ENCODE measurements around the gene SHROOM3.

SHROOM3 gene

DNA sequence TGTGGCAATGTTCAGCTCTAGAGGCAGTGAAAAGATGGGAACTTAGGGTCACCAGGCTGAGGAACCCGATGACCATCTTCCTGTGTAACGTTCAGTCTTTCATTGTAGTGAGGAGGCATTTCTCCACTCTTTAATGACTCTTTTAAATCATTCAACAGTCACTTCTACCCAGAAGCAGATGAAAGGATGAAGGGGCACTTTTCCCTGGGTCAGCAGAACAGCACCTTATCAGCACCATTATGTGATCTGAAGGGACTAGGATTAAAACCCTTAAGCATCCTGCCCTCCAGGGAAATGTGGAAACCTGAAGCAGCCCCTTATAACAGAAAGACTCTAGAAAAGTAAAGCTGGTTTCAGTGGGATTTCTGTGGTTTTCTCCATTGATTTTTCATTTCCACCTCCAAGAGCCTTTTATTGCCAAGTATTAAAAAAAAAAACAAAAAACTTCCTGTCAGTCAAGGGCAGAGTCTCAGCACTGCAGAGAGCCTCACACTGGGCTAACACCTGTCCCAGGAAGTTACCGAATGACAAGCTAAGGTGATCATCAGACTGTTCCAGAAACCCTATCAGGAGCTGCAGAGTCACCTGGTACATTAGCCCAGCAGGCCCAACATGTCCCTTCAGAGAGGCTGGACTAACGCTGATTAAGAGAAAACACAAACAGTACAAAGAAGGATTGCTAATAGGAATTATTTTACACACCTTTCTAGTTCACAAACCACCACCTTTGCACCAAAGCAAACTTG is 185.9 kb downstream of the SHROOM3 start:
- no peak for DNase-seq (ENCODE audit: low read depth in 1 of 2, low spot score in 1 of 2)

DNA sequence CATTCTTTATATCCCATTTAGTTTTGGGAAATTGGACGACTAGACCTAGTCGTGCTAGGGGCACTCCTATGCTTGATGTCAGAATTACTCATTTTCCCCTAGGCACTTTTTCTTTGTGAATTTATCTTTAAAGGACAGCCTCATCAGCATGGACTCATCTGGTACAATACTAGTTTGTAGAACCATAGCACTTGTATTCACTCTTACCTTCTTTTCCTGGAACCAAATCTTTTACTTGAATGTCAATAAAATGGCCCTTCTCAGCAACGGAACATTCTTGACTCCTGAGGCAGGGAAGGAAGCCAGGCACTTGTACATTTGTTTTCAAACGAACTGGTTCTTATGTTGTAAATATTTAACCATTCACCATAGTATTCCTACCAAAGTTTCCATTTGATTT is 187.1 kb downstream of the SHROOM3 start:
- DNase-seq (ENCODE audit: low read depth in 1 of 2, low spot score in 1 of 2): no peak

DNA sequence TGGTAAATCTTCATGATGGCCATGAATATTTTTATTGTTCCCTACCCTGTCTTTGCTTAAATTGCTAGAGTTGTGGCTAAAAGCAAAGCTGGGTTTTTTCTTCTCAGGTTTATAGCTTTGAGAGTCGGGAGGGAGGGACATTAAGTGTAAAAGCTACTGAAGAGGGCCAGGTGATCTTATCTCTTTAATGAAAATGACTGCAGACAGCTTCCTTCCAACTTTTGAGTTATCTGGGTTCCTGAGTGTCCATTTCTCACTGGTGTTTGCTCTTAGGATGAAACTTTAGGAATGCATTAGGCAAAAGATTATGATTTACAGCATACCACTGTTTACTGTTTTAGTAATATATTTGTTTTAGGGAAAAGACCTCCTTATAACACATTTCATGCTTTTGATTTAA is 187.7 kb downstream of the SHROOM3 start:
- no peak for DNase-seq (ENCODE audit: low read depth in 1 of 2, low spot score in 1 of 2)

DNA sequence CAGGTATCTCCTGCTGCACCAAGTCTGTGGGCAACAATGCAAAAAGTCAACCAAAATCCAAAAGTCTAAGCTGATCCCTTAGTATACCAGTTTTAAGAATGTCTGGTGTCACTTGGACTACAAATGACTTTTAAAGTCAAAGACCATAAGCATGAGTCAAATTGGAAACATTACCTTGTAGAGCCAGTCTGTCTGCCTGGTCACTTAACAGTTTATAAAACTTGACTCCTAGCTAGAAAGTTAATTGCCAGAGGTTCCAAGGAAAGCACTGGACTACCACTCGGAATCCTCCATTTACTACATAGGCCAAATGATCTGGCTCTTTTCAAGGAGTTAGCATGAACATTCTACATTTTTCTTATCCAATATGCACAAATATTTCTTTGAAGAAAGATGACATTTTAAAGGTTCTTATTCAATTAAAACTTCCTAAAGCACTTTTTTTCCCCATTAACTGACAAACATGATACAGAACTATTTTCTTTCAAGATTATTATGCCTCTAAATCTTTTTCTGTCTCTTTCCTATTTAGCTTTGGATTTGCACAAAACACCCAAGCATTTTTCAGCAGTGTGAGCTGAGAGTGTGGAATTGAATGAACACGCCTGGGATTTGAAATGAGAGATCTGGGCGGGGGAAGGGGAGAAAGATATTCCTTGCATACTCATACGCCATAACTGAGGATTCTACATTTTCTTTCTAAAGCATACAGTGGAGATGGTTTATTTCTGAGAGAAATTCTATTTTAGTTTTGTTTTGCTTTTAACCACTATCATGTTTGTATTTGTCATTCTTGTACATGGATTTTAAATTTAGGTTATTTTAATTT is 188.4 kb downstream of the SHROOM3 start:
- DNase-seq (ENCODE audit: low read depth in 1 of 2, low spot score in 1 of 2): no peak

DNA sequence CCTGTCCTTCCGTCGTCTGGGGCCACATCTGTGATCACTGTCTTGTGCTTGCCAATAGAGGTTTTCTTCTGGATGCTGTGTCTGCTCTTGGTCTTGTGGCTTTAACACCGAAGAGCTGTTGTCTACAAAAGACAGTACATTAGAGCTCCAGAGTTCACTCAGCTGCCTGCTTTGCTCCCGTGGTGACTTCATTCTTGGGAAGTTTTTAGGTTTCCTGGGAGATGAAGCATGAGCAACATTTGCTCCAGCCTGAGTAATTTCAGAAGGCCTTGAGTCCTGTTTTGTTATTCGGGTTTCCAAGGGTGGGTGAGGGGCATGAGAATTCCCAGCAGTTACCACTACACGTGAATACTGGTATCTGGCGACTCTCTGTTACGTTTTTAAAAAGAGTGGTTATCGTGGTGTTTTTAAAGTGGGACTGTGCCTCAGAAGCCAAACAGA is 189.2 kb downstream of the SHROOM3 start:
- DNase-seq (ENCODE audit: low read depth in 1 of 2, low spot score in 1 of 2): no peak

GRCh38 chr4:76624931-76625715 is 190.1 kb downstream of the SHROOM3 start:
- no peak for DNase-seq (ENCODE audit: low read depth in 1 of 2, low spot score in 1 of 2)

DNA sequence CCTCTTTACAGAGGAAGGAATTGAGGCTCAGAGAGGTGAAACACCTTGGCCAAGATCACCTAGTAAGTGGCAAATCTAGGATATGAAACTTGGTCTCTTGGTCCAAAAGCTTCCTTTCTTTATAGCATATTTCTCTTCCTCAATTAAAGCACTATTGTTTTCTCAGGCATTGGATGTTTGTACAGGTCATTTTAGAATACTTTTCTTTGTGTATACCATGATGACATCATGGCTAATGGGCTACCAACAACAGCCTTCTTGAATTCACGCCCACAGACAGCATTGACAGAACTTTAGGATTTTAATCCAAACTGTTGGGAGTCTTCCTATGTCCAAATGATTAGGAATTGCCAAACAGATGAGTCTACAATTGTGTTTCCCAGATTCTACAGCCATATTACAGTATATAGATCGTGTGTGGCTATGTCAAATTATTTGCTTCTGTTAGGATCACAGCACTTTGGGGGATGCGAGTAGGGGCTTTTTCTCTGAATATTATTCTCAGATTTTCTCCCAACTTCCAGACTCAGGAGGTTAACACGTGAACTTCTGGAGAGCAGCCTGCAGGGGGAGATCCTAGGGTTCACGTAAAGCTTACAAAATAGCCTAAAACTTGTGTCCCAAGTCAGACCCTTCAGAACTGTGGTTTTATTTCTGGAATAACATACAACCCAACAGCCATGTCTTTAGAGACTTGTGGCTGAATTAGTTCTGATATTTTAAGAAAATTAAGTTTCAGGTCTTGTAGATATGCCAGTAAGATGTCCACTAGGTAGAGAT is 191.8 kb downstream of the SHROOM3 start:
- no peak for DNase-seq (ENCODE audit: low read depth in 1 of 2, low spot score in 1 of 2)

DNA sequence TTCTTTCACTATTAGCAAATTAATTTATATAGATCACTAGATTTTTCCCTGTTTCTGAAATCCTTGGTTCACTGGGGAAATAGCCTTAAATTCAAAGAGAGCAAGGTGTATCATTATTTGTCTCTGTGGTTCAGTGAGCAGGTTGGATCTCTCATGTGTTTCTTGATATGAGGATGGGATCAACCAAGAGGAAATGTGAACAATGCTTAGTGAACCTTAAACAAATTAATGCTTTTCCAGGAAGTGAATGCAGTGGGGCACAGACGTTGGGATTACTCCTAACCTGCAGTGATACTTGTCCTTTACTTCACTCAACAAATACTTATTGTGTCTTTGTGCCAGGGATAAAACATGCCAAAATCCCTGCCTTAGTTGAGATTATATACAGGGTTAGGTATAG is 193.2 kb downstream of the SHROOM3 start:
- DNase-seq (ENCODE audit: low read depth in 1 of 2, low spot score in 1 of 2): no peak

DNA sequence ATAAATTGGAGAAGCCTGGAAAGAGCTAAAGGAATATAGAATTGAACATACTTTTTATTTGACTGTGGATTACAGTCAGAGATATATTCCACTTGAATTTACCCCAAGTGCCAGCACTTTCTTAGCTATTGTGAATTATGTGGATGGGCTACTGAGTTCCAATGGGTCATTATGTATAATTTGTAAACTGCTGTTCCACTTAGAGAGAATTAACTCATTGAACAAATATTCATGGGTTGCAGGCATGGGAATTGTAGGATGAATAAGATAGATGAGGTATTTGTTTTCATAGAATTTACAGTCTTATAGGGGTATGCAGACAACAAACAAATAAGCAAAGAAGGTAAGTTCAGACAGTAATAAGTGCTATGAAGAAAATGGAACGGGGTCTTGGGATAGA is 195.7 kb downstream of the SHROOM3 start:
- DNase-seq (ENCODE audit: low read depth in 1 of 2, low spot score in 1 of 2): no peak

DNA sequence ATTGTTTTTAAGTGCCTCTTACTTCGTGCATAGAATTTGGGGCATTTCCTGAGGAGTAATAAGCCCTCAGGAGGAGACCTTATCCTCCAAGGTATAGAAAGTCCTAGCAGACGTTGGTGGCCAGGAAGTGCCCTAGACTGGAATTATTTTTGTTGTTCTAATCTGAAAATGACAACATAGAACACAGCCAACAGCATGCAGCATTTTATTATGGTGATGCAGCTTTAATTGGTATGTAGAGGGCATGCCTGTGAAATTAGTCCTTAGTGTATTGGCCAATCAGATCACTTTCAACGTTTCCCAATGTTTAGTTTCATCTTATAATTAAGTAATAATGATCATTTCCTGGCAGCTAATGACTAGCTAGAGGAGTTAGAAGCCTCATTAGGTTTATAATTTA is 199.2 kb downstream of the SHROOM3 start:
- no peak for DNase-seq (ENCODE audit: low read depth in 1 of 2, low spot score in 1 of 2)

DNA sequence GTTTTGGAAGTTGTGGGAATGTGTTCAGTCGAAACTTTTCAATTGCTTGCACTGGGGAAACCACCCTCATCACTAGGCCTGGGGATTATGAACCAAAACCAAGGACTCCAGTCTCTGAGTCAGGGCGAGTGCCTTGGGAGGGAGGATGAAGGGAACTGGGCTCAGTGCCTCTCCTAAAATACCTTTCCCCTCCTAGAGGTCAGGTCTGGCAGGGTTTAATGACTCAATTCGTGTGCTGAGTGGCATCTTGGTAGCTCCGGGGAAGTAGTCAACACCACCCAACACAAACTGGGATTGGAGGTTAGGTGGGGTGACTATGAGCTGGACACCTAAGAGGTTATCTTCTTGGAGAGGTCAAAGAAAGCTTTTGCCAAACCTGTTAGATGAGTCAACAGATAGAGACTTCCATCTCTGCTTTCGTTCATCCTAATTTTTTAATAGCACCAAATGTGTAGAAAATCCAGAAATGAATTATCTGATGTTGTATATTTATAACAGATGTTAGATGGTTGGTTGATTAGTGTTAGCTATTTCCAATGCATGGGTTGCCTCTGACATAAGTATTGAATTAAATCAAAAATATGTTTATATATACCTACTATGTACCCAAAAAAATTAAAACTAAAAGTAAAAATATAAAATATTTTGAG is 202.8 kb downstream of the SHROOM3 start:
- DNase-seq (ENCODE audit: low read depth in 1 of 2, low spot score in 1 of 2): no peak

- DNase-seq (ENCODE audit: low read depth in 1 of 2, low spot score in 1 of 2): no peak
These were observed 204.3 kb downstream of the SHROOM3 start for GRCh38 chr4:76639288-76639687.

DNA sequence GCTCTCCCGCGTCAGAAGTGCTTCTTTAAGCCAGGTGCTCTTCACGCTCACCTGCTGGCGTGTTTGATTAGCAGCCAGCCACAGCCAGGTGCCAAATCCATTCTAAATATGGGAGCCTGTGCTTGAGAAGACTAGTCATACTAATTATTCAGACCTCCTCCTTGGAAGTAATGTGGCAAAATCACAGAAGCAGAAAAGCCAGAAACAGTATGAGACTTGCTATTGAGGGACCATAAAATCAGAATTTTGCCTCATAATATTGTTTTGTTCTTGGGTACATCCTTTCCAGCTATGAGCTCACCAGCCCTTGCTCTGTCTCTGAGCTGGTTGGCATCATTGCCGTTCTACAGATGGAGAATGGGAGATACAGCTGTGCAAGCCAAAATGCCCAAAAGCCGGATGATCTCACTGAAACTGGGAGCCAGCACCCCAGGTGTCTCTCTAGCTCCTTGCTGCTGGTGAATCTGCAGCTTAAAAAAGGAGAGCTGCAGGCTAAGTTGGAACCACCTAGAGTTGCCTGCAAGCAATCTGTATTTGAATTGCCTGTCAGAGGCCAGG is 205.4 kb downstream of the SHROOM3 start:
- DNase-seq (ENCODE audit: low read depth in 1 of 2, low spot score in 1 of 2): no peak

DNA sequence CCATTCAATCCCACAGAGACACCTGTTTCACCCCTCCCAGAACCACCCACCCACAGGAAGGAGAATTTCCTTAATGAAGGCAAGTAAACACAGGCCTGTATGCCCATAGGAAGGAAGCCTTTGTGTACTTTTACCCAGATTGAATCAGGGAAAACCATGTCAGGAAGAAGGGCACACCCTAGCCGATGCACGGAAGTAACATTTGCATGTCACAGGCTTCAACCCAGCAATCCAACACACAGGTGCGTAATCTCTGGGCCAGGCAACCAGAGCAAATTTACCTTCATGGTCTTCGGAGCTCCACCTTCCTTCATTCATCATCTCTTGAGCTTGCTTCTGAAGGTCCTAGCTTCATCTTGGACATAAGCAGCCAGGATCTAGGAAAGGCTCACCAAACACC is 206.3 kb downstream of the SHROOM3 start:
- DNase-seq (ENCODE audit: low read depth in 1 of 2, low spot score in 1 of 2): no peak

- DNase-seq (ENCODE audit: low read depth in 1 of 2, low spot score in 1 of 2): no peak
These were observed 206.7 kb downstream of the SHROOM3 start for GRCh38 chr4:76641758-76642157.

DNA sequence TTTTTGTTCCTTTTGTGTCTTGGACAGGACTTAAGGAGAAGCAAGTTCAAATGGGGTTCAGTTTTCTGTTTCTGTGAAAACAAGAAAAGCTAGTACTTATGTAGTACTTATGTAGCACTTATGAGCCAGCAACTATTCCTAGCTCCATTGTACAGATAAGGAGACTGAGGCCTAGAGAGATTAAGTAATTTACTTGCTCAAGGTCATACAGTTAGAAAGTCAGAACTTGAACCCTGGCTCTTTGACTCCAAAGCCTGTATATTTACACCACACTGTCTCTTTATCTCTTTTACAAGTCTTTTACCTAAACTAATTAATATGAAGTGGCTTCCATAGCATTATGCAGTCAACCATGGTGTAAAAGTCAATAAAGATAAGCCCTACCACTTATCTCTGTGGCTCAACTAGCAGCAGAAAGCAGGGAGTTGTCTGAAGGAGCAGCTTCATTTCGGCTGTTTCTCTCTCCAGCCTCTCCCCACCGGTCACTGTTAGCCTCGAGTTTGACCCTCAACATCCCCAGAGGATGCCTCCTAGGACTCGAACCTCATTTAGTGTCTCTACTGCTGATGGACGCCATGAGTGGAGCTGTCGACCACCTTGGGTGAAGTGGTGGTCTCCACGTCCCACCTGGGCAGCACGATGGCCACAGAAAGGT is 209.9 kb downstream of the SHROOM3 start:
- DNase-seq (ENCODE audit: low read depth in 1 of 2, low spot score in 1 of 2): no peak

- DNase-seq (ENCODE audit: low read depth in 1 of 2, low spot score in 1 of 2): no peak
These were observed 214.1 kb downstream of the SHROOM3 start for GRCh38 chr4:76649086-76649485.

- DNase-seq (ENCODE audit: low read depth in 1 of 2, low spot score in 1 of 2): no peak
These were observed 216.6 kb downstream of the SHROOM3 start for GRCh38 chr4:76651616-76652015.

DNA sequence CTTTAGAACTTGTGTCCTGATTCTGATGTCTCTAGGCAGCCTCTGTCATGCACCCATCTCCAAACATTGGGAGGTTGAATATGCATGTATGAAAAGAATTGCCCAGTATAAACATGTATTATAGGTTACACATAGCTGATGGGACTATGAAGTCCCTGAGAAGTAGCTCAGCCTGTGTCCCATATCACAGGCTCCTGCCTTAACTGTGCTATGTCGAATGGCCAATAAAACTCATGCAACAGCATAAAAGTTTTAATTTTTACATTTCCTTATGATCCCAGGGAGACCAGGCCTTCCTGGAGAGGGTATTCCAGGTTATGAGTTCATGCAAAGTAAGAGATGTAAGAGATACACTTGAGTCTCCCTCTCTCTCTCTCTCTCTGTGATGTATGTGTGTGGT is 217.4 kb downstream of the SHROOM3 start:
- no peak for DNase-seq (ENCODE audit: low read depth in 1 of 2, low spot score in 1 of 2)

- no peak for DNase-seq (ENCODE audit: low read depth in 1 of 2, low spot score in 1 of 2)
These were observed 219.1 kb downstream of the SHROOM3 start for GRCh38 chr4:76654084-76654483.
